Measurements from ENCODE around the gene ALDH1L1. TPM values are rescaled to one million over a fixed set of nuclear protein-coding genes. Genes with fewer than 3 reads are reported as not detected.
A peak's percentile ranks its signal among the peaks of the same experiment; 100 is the strongest.

The ALDH1L1 gene
- total and polyA plus RNA-seq, 2 of the 8 experiments (the other 6 are each of a cell fraction or from before 2014, with no cell fraction given) = 0.98 to 1.6 TPM

DNA sequence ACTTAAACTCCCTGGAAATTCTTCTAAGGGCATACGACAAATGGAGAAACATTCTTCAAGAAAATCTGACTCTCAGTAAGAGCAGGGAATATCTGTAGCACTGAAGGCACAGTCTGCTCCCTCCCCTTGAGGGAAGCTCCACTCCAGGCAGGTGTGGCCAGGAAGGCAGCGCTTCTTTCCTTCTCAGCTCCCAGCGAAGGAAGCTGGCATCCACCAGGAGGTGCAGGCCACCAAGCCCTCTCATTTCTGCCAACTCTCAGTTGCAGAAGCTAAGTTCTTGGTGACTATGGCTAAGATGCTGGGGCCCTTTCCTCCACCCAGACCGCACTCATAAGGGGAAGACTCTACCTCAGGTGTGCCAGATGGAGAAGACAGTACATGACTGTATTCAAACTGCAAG lies 58.8 kb downstream of the ALDH1L1 start:
- Histone ChIP-seq H3K23me2 (ENCODE audit: low read depth, low read length) (no peaks in the 10 kb centered on the region), H3K27me3 (replicated peaks in 1 of 4; ENCODE audit: control insufficient read depth in 3 of 4, extremely low read depth in 1 of 4, insufficient read depth in 3 of 4, low read length in 3 of 4) (no peaks in the 10 kb centered on the region), H3K56ac (replicated peaks; ENCODE audit: insufficient read length, low read depth, low read length) (no peak overlapping the region), H3K4me2 (ENCODE audit: insufficient read depth in 1 of 2, low read depth in 2 of 2, low read length in 2 of 2) (no peak overlapping the region), H3K79me1 (ENCODE audit: low read depth, low read length) (no peaks in the 10 kb centered on the region; the same call in 1 of the 2 replicates), H3K79me2 (ENCODE audit: control insufficient read depth in 1 of 2, insufficient read depth in 2 of 2, low read length in 2 of 2) (no peaks in the 10 kb centered on the region), H2AFZ (ENCODE audit: low read length) (no peak overlapping the region), H4K91ac (replicated peaks; ENCODE audit: insufficient read length, low read length) (no peak overlapping the region), H3K23ac (ENCODE audit: insufficient read length) (no peak overlapping the region), H3K27ac (ENCODE audit: low read depth, low read length) (no peak overlapping the region), H2BK12ac (ENCODE audit: low read depth, low read length) (no peak overlapping the region), H2BK5ac (ENCODE audit: low read depth, low read length) (no peak overlapping the region), H2BK120ac (replicated peaks; ENCODE audit: low read depth, low read length) (no peak overlapping the region), H3K4me1 (replicated peaks in 1 of 4; ENCODE audit: control insufficient read depth in 3 of 4, insufficient read depth in 4 of 4, low read length in 3 of 4) (peaks cover 0 to 9% (median 6%) of the 10 kb centered on the region in 4 experiments; a peak in 5 of 7 replicates), H4K8ac (ENCODE audit: extremely low read depth, insufficient read depth, low read length) (no peak overlapping the region), H3K9ac (replicated peaks in 1 of 4; ENCODE audit: extremely low read depth in 1 of 4, low read depth in 3 of 4, low read length in 3 of 4) (no peak overlapping the region), H4K5ac (ENCODE audit: insufficient read length, low read depth, low read length) (no peak overlapping the region), H2BK15ac (ENCODE audit: low read length) (peak overlapping the region; percentile 53; the same call in 1 of the 2 replicates), H3K4ac (replicated peaks; ENCODE audit: insufficient read length, low read depth, low read length) (no peak overlapping the region), H3K36me3 (ENCODE audit: control insufficient read depth in 2 of 4, insufficient read depth in 4 of 4, low read length in 3 of 4) (no peaks in the 10 kb centered on the region), H2BK20ac (ENCODE audit: low read length) (no peak overlapping the region), H4K20me1 (replicated peaks in 1 of 2; ENCODE audit: control insufficient read depth in 1 of 2, insufficient read depth in 2 of 2, low read length in 2 of 2) (no peaks in the 10 kb centered on the region), H3K4me3 (ENCODE audit: extremely low read depth in 1 of 4, insufficient read depth in 2 of 4, low read depth in 3 of 4, low read length in 4 of 4) (no peak overlapping the region), H3K9me3 (ENCODE audit: insufficient read depth in 2 of 2, low read depth in 1 of 2, low read length in 1 of 2) (no peaks in the 10 kb centered on the region; a peak in 1 of 4 replicates), H3K14ac (ENCODE audit: insufficient read length) (no peak overlapping the region), H3K18ac (ENCODE audit: extremely low read depth, low read length) (no peak overlapping the region), H2AK5ac (ENCODE audit: low read depth, low read length) (no peak overlapping the region)
- FAIRE-seq (no peak), DNase-seq (ENCODE audit: low read depth in 1 of 2, low spot score in 2 of 2) (peak in 1 of 2 experiments; percentile 42)
- TF ChIP-seq RAD21 (IDR thresholded peaks at IDR 0.05 in 1 of 2, conservative IDR thresholded peaks at IDR 0.05 in 1 of 2; ENCODE audit: low read depth in 2 of 2, low read length in 2 of 2) (peak in 1 of 2 experiments; percentile 10; a peak in 1 of 4 replicates), TAF1 (IDR thresholded peaks at IDR 0.05; ENCODE audit: low read depth, low read length) (no peak)
- ChIA-PET POLR2A (ENCODE audit: partially characterized antibody) (interaction anchor here (0.8 kb wide), 1 partner anchor 14 kb away, joined by 3 read pairs; no protein-coding TSS in a partner anchor), CTCF (ENCODE audit: partially characterized antibody) (interaction anchor here (0.6 to 4.8 kb wide), 4 partner anchors 9 to 229 kb away, joined by 3 to 36 read pairs (median 4); no protein-coding TSS in a partner anchor)
- 73% methylated on average over 4 of the region's 4 CpGs; no CpG with 5 or more reads in 1 of the 2 experiments for WGBS, 2 experiments (ENCODE audit: extremely low coverage in 1 of 2, insufficient coverage in 1 of 2, insufficient read length in 1 of 2, insufficient replicate concordance in 2 of 2, low coverage in 1 of 2, low lambda C conversion rate in 2 of 2, missing lambda C conversion rate in 1 of 2)
